Trophoblast cell (in vitro differentiated cells and primary cell): ENCODE results near the gene FXN.
"Not testable (repeated sequence)": the region's sequence is repeated elsewhere in the genome, so short reads cannot be mapped to it uniquely, and the experiment has no call there.

Source experiments
- DNase-seq, 2 donors: peaks; one replicate each; pipeline ENCODE4 v3.0.0-alpha.2; 2016
- H2AFZ ChIP-seq: 2 replicates; pipeline ENCODE4 v1.6.1; 2013; ENCODE audit warnings: low read length, moderate library complexity, mild to moderate bottlenecking; ENCODE audit not compliant: insufficient read depth, poor library complexity
- H2AK5ac ChIP-seq: 2 replicates; pipeline ENCODE4 v1.6.1; 2013; ENCODE audit warnings: mild to moderate bottlenecking, low read length
- H2BK120ac ChIP-seq: 2 replicates; pipeline ENCODE4 v1.6.1; 2013; ENCODE audit warnings: low read length, mild to moderate bottlenecking, moderate library complexity; ENCODE audit not compliant: insufficient read depth, poor library complexity
- H2BK12ac ChIP-seq: 2 replicates; pipeline ENCODE4 v1.6.1; 2013; ENCODE audit warnings: mild to moderate bottlenecking, low read length, moderate library complexity
- H2BK5ac ChIP-seq: 2 replicates; pipeline ENCODE4 v1.6.1; 2013; ENCODE audit warnings: low read length, low read depth, moderate library complexity, mild to moderate bottlenecking; ENCODE audit not compliant: poor library complexity
- H3K14ac ChIP-seq: 2 replicates; pipeline ENCODE4 v1.6.1; 2013; ENCODE audit warnings: mild to moderate bottlenecking, low read length
- H3K18ac ChIP-seq: 2 replicates; pipeline ENCODE4 v1.6.1; 2013; ENCODE audit warnings: mild to moderate bottlenecking, low read length
- H3K23ac ChIP-seq: 2 replicates; pipeline ENCODE4 v1.6.1; 2013; ENCODE audit warnings: low read length
- H3K27ac ChIP-seq: 2 replicates; pipeline ENCODE4 v1.5.1; 2013; ENCODE audit warnings: low read depth, mild to moderate bottlenecking, inconsistent platforms, low read length, moderate library complexity
- H3K27me3 ChIP-seq: 2 replicates; pipeline ENCODE4 v1.6.1; 2013; ENCODE audit warnings: inconsistent platforms, mild to moderate bottlenecking, low read length, moderate library complexity; ENCODE audit not compliant: insufficient read depth
- H3K36me3 ChIP-seq, 2 experiments: 1 replicate in 1 of 2; 2 replicates in 1 of 2; pipeline ENCODE4 v1.6.1; 2013; ENCODE audit warnings: low read length in 2 of 2, mild to moderate bottlenecking in 2 of 2, moderate library complexity in 1 of 2; ENCODE audit not compliant: insufficient read depth in 2 of 2, control insufficient read depth in 1 of 2
- H3K4ac ChIP-seq: 2 replicates; pipeline ENCODE4 v1.6.1; 2013; ENCODE audit warnings: low read depth, mild to moderate bottlenecking, low read length, moderate library complexity
- H3K4me1 ChIP-seq, 2 experiments: 1 replicate in 1 of 2; 2 replicates in 1 of 2; pipeline ENCODE4 v1.6.1; 2013; ENCODE audit warnings: low read length in 2 of 2, mild to moderate bottlenecking in 2 of 2, moderate library complexity in 1 of 2; ENCODE audit not compliant: insufficient read depth in 2 of 2, control insufficient read depth in 1 of 2
- H3K4me2 ChIP-seq: 2 replicates; pipeline ENCODE4 v1.6.1; 2013; ENCODE audit warnings: inconsistent platforms, mild to moderate bottlenecking, low read length, moderate library complexity
- H3K4me3 ChIP-seq: 2 replicates; pipeline ENCODE4 v1.5.1; 2013; ENCODE audit warnings: mild to moderate bottlenecking, low read depth, low read length, inconsistent platforms
- H3K79me1 ChIP-seq: one replicate; pipeline ENCODE4 v1.6.1; 2013; ENCODE audit warnings: low read length
- H3K79me2 ChIP-seq: 2 replicates; pipeline ENCODE4 v1.6.1; 2013; ENCODE audit warnings: low read length, mild to moderate bottlenecking; ENCODE audit not compliant: control insufficient read depth, insufficient read depth, poor library complexity
- H3K9ac ChIP-seq: 2 replicates; pipeline ENCODE4 v1.6.1; 2013; ENCODE audit warnings: mild to moderate bottlenecking, low read length
- H3K9me3 ChIP-seq: 2 replicates; pipeline ENCODE4 v1.6.1; 2013; ENCODE audit warnings: low read depth, mild to moderate bottlenecking, control low read depth, inconsistent platforms, low read length; ENCODE audit not compliant: insufficient read depth
- H4K12ac ChIP-seq: 2 replicates; pipeline ENCODE4 v1.6.1; 2013; ENCODE audit warnings: low read depth, mild to moderate bottlenecking, low read length, moderate library complexity
- H4K8ac ChIP-seq: 2 replicates; pipeline ENCODE4 v1.6.1; 2013; ENCODE audit warnings: low read depth, mild to moderate bottlenecking, low read length, moderate library complexity
- H4K91ac ChIP-seq: one replicate; pipeline ENCODE4 v1.6.1; 2013; ENCODE audit warnings: low read depth, mild to moderate bottlenecking, low read length, moderate library complexity
- WGBS: extraction: QIAGEN DNeasy Blood & Tissue Kit; methylation state at CpG from one replicate; pipeline ENCODE4 v1.1.7; 2013; ENCODE audit warnings: missing lambda C conversion rate; ENCODE audit not compliant: insufficient read length, insufficient coverage; ENCODE audit errors: extremely low coverage; 5-methylcytosine and 5-hydroxymethylcytosine counted together

Gene FXN

GRCh38 chr9:69109152-69109551, 73.6 kb downstream of the FXN start:
- Histone ChIP-seq H3K27me3 (no peaks in the 10 kb centered on the region), H3K4me2 (no peak overlapping the region), H4K12ac (no peak overlapping the region), H4K8ac (no peak overlapping the region), H3K79me2 (no peaks in the 10 kb centered on the region), H3K4me1 (peaks cover 0 to 3% of the 10 kb centered on the region in 2 experiments), H2BK12ac (no peak overlapping the region), H2BK5ac (no peak overlapping the region), H2AK5ac (no peak overlapping the region), H3K23ac (no peak overlapping the region), H3K4ac (no peak overlapping the region), H3K36me3 (no peaks in the 10 kb centered on the region), H3K9ac (no peak overlapping the region), H2AFZ (no peak overlapping the region), H3K27ac (no peak overlapping the region), H2BK120ac (no peak overlapping the region), H3K4me3 (no peak overlapping the region), H3K14ac (no peak overlapping the region), H3K18ac (no peak overlapping the region), H3K79me1 (peaks cover 1% of the 10 kb centered on the region), H3K9me3 (no peaks in the 10 kb centered on the region), H4K91ac (no peak overlapping the region)
- DNase-seq: peak; percentile 40 to 93
- no CpG with 5 or more reads among the region's 4 CpGs for WGBS

DNA sequence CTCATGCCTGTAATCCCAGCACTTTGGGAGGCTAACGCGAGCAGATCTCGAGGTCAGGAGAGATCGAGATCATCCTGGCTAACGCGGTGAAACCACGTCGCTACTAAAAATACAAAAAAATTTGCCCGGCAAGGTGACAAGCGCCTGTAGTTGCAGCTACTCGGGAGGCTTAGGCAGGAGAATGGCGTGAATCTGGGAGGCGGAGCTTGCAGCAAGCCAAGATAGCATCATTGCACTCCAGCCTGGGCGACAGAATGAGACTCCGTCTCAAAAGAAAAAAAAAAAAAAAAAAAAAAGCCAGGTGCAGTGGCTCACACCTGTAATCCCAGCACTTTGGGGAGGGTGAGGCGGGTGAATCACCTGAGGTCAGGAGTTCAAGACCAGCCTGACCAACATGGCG, 77.1 kb downstream of the FXN start:
- WGBS: no CpG with 5 or more reads among the region's 17 CpGs

DNA sequence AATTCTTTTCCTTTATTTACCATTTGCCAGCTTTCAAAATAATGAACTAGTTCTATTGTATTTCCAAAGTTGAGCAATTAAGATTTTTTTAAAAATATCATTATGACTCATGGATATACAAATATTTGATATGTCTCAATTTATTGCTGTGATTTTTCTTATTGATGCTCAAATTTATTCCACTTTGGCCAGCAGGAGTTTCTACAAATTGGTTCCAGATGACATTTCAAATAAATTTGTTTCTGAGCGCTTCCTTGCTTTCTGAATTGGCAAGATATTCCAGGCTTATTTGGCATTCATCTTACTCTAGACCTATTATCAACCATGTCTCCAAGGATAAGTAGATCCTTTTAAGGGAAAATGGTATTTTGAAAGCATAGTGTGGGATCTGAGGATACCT, 80.1 kb downstream of the FXN start:
- Histone ChIP-seq H3K4ac (no peak overlapping the region), H4K12ac (no peak overlapping the region), H2BK5ac (no peak overlapping the region), H2BK120ac (no peak overlapping the region), H3K9ac (no peak overlapping the region), H2AFZ (no peak overlapping the region), H3K4me1 (peaks cover 0 to 12% of the 10 kb centered on the region in 2 experiments), H3K36me3 (no peaks in the 10 kb centered on the region), H2AK5ac (no peak overlapping the region), H3K79me2 (peaks cover 3% of the 10 kb centered on the region), H3K9me3 (no peaks in the 10 kb centered on the region), H3K18ac (no peak overlapping the region), H3K79me1 (peaks cover 9% of the 10 kb centered on the region), H3K27ac (no peak overlapping the region), H3K4me2 (no peak overlapping the region), H3K14ac (no peak overlapping the region), H3K23ac (no peak overlapping the region), H3K4me3 (no peak overlapping the region), H2BK12ac (no peak overlapping the region), H4K8ac (no peak overlapping the region), H3K27me3 (no peaks in the 10 kb centered on the region), H4K91ac (no peak overlapping the region)
- WGBS: no CpG with 5 or more reads among the region's 1 CpG
- no peak for DNase-seq

More for the DNA sequence above, 77.1 kb downstream of the FXN start:
- H2AFZ ChIP-seq, H2BK120ac ChIP-seq, H3K23ac ChIP-seq, H3K79me1 ChIP-seq, H2BK5ac ChIP-seq, H3K9me3 ChIP-seq, H3K14ac ChIP-seq, H3K4ac ChIP-seq, H4K91ac ChIP-seq, H2AK5ac ChIP-seq, H3K9ac ChIP-seq, H4K12ac ChIP-seq, H3K27ac ChIP-seq, H3K4me2 ChIP-seq, H3K4me1 ChIP-seq, H3K4me3 ChIP-seq, H4K8ac ChIP-seq, H3K36me3 ChIP-seq, H3K27me3 ChIP-seq, H3K18ac ChIP-seq, H3K79me2 ChIP-seq, H2BK12ac ChIP-seq: not testable (repeated sequence)
- peak; percentile 77 to 80 for DNase-seq

- peak overlapping the region; percentile 80 for H3K27ac ChIP-seq
- H3K79me2 ChIP-seq: peaks cover 15% of the 10 kb centered on the region
- H4K8ac ChIP-seq: peak overlapping the region; percentile 16
- peak overlapping the region; percentile 31 for H2BK120ac ChIP-seq
- H3K4me3 ChIP-seq: no peak overlapping the region
- H4K91ac ChIP-seq: peak overlapping the region; percentile 74
- no peak overlapping the region for H2AFZ ChIP-seq
- no peak overlapping the region for H2AK5ac ChIP-seq
- H3K23ac ChIP-seq: no peak overlapping the region
- no peak overlapping the region for H3K14ac ChIP-seq
- peak overlapping the region; percentile 27 for H2BK12ac ChIP-seq
- H3K27me3 ChIP-seq: no peaks in the 10 kb centered on the region
- DNase-seq: peak in 1 of 2 donors; percentile 29
- H3K9ac ChIP-seq: no peak overlapping the region
- H4K12ac ChIP-seq: no peak overlapping the region
- no peaks in the 10 kb centered on the region for H3K9me3 ChIP-seq
- peaks cover 28% of the 10 kb centered on the region for H3K79me1 ChIP-seq
- H3K4me2 ChIP-seq: no peak overlapping the region
- peaks cover 6 to 15% of the 10 kb centered on the region in 2 experiments for H3K4me1 ChIP-seq
- no peaks in the 10 kb centered on the region for H3K36me3 ChIP-seq
- peak overlapping the region; percentile 22 for H3K4ac ChIP-seq
- no peak overlapping the region for H3K18ac ChIP-seq
- peak overlapping the region; percentile 46 for H2BK5ac ChIP-seq
- WGBS: no CpG with 5 or more reads among the region's 11 CpGs
These were observed 83.1 kb downstream of the FXN start for GRCh38 chr9:69118656-69119055.
